Measurements from ENCODE around the gene OMA1. TPM values are rescaled to one million over a fixed set of nuclear protein-coding genes. Genes with fewer than 3 reads are reported as not detected.

The OMA1 gene
- total and polyA plus RNA-seq, 10 of the 15 experiments (the other 5 are each of a cell fraction or from before 2014, with no cell fraction given) = 23.6 to 67.1 (median 47.1) TPM

GRCh38 chr1:58568271-58568860 lies 21.8 kb upstream of the OMA1 start:
- ATAC-seq = no peak

GRCh38 chr1:58566339-58566738 lies 19.8 kb upstream of the OMA1 start:
- Histone ChIP-seq H3K79me2 (ENCODE audit: control insufficient read depth, insufficient read depth, low read length) (no peaks in the 10 kb centered on the region), H3K27ac (ENCODE audit: control insufficient read depth, insufficient read depth) (no peak overlapping the region), H2AFZ (ENCODE audit: control insufficient read depth, low read depth, low read length) (no peak overlapping the region), H3K36me3 (ENCODE audit: control insufficient read depth in 2 of 2, insufficient read depth in 2 of 2, low read length in 1 of 2) (no peaks in the 10 kb centered on the region), H3K27me3 (replicated peaks in 1 of 2; ENCODE audit: control insufficient read depth in 2 of 2, insufficient read depth in 2 of 2, low read length in 1 of 2) (no peaks in the 10 kb centered on the region), H3K9me3 (replicated peaks; ENCODE audit: control insufficient read depth, insufficient read depth, low read length) (no peaks in the 10 kb centered on the region), H3K9ac (ENCODE audit: control insufficient read depth, insufficient read depth, low read length) (no peak overlapping the region), H4K20me1 (ENCODE audit: control insufficient read depth, insufficient read depth) (no peaks in the 10 kb centered on the region), H3K4me2 (ENCODE audit: control insufficient read depth, insufficient read depth) (no peak overlapping the region), H3K4me3 (no peak overlapping the region), H3K4me1 (ENCODE audit: control insufficient read depth, insufficient read depth, low read length) (no peaks in the 10 kb centered on the region; the same call in 1 of the 2 replicates)
- ChIA-PET SMC1A (ENCODE audit: uncharacterized antibody, unreplicated experiment) (interaction anchor here (1.1 to 1.6 kb wide), 2 partner anchors 19 to 86 kb away, joined by 3 to 4 read pairs; no protein-coding TSS in a partner anchor), RAD21 (ENCODE audit: unreplicated experiment) (no interaction called here), CTCF (no interaction called here), POLR2A (no interaction called here)
- TF ChIP-seq RAD51 (IDR thresholded peaks at IDR 0.05) (no peak), MTA3 (IDR thresholded peaks at IDR 0.05; ENCODE audit: borderline replicate concordance, low read length) (no peak), NR2F1 (conservative IDR thresholded peaks at IDR 0.05) (no peak), TBL1XR1 (IDR thresholded peaks at IDR 0.05; ENCODE audit: low read depth, low read length) (no peak), ZSCAN29 (IDR thresholded peaks at IDR 0.05) (no peak), LARP7 (IDR thresholded peaks at IDR 0.05) (no peak)
- TF ChIP-seq, protein P1, sequence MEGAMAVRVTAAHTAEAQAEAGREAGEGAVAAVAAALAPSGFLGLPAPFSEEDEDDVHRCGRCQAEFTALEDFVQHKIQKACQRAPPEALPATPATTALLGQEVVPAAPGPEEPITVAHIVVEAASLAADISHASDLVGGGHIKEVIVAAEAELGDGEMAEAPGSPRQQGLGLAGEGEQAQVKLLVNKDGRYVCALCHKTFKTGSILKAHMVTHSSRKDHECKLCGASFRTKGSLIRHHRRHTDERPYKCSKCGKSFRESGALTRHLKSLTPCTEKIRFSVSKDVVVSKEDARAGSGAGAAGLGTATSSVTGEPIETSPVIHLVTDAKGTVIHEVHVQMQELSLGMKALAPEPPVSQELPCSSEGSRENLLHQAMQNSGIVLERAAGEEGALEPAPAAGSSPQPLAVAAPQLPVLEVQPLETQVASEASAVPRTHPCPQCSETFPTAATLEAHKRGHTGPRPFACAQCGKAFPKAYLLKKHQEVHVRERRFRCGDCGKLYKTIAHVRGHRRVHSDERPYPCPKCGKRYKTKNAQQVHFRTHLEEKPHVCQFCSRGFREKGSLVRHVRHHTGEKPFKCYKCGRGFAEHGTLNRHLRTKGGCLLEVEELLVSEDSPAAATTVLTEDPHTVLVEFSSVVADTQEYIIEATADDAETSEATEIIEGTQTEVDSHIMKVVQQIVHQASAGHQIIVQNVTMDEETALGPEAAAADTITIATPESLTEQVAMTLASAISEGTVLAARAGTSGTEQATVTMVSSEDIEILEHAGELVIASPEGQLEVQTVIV (IDR thresholded peaks at IDR 0.05; ENCODE audit: borderline replicate concordance, partially characterized antibody) = no peak
- DNase-seq (ENCODE audit: low read depth, low spot score) = no peak
- in situ Hi-C loops (cut with MboI) = loop anchor here (25.0 kb wide), 1 partner anchor 1729 kb away; no protein-coding TSS in a partner anchor
- 77% methylated on average over 3 of the region's 3 CpGs for WGBS (ENCODE audit: insufficient coverage, insufficient replicate concordance, low lambda C conversion rate, missing lambda C conversion rate)
- intact Hi-C loops (cut with micrococcal nuclease; ENCODE audit: unreplicated experiment) = no loop called here
- no TSS peak for BruUV-seq (replicated peaks)
- no peak for ATAC-seq
- FAIRE-seq = no peak

More at GRCh38 chr1:58568271-58568860, 21.8 kb upstream of the OMA1 start:
- no peaks in the 10 kb centered on the region for H3K9me3 ChIP-seq (replicated peaks; ENCODE audit: control insufficient read depth, insufficient read depth, low read length)
- H3K4me3 ChIP-seq = no peak overlapping the region
- POLR2A ChIA-PET = interaction anchor here (1.5 kb wide), 1 partner anchor 16 kb away, joined by 3 read pairs; no protein-coding TSS in a partner anchor
- H3K4me1 ChIP-seq (ENCODE audit: control insufficient read depth, insufficient read depth, low read length) = peaks cover 14% of the 10 kb centered on the region
- SMC1A ChIA-PET (ENCODE audit: uncharacterized antibody, unreplicated experiment) = interaction anchor here (0.9 to 2.3 kb wide), 6 partner anchors 8 to 67 kb away, joined by 3 to 9 read pairs (median 4); partner anchors contain the start of gene OMA1
- no peaks in the 10 kb centered on the region for H3K36me3 ChIP-seq (ENCODE audit: control insufficient read depth in 2 of 2, insufficient read depth in 2 of 2, low read length in 1 of 2)
- H3K9ac ChIP-seq (ENCODE audit: control insufficient read depth, insufficient read depth, low read length) = no peak overlapping the region
- BruUV-seq (replicated peaks) = no TSS peak
- FAIRE-seq = no peak
- RAD21 ChIA-PET (ENCODE audit: unreplicated experiment) = interaction anchor here (0.6 to 1.7 kb wide), 4 partner anchors 22 to 84 kb away, joined by 3 to 8 read pairs (median 5); partner anchors contain the start of gene OMA1
- H3K27me3 ChIP-seq (replicated peaks in 1 of 2; ENCODE audit: control insufficient read depth in 2 of 2, insufficient read depth in 2 of 2, low read length in 1 of 2) = no peaks in the 10 kb centered on the region
- no peaks in the 10 kb centered on the region for H4K20me1 ChIP-seq (ENCODE audit: control insufficient read depth, insufficient read depth)
- H3K79me2 ChIP-seq (ENCODE audit: control insufficient read depth, insufficient read depth, low read length) = no peaks in the 10 kb centered on the region
- 27% methylated on average over 4 of the region's 4 CpGs for WGBS (ENCODE audit: insufficient coverage, insufficient replicate concordance, low lambda C conversion rate, missing lambda C conversion rate)
- no peak overlapping the region for H3K27ac ChIP-seq (ENCODE audit: control insufficient read depth, insufficient read depth)
- TF ChIP-seq EP300 (IDR thresholded peaks at IDR 0.05; ENCODE audit: borderline replicate concordance in 1 of 2, control insufficient read depth in 1 of 2, low read depth in 2 of 2, low read length in 2 of 2) (no peak), NFXL1 (IDR thresholded peaks at IDR 0.05; ENCODE audit: borderline replicate concordance) (no peak), CHD4 (IDR thresholded peaks at IDR 0.05) (no peak), EGR1 (IDR thresholded peaks at IDR 0.05; ENCODE audit: borderline replicate concordance in 1 of 2, low read depth in 2 of 2, low read length in 2 of 2) (no peak), SRF (IDR thresholded peaks at IDR 0.05; ENCODE audit: low read depth in 2 of 2, low read length in 2 of 2) (no peak), ZNF207 (IDR thresholded peaks at IDR 0.05; ENCODE audit: borderline replicate concordance) (no peak), MYC (IDR thresholded peaks at IDR 0.05; ENCODE audit: insufficient read depth, insufficient read length, insufficient replicate concordance, low read length, severe bottlenecking) (no peak), TAF1 (IDR thresholded peaks at IDR 0.05; ENCODE audit: borderline replicate concordance, low read depth, low read length) (no peak), SMAD5 (IDR thresholded peaks at IDR 0.05; ENCODE audit: low read depth) (no peak), RELA (IDR thresholded peaks at IDR 0.05; ENCODE audit: borderline replicate concordance, partially characterized antibody) (no peak)
- CTCF ChIA-PET = interaction anchor here (0.9 to 2.7 kb wide), 4 partner anchors 21 to 1191 kb away, joined by 3 to 13 read pairs (median 4); partner anchors contain the start of gene OMA1
- in situ Hi-C loops (cut with MboI) = loop anchor here (25.0 kb wide), 1 partner anchor 1731 kb away; no protein-coding TSS in a partner anchor
- no peak overlapping the region for H2AFZ ChIP-seq (ENCODE audit: control insufficient read depth, low read depth, low read length)
- intact Hi-C loops (cut with micrococcal nuclease; ENCODE audit: unreplicated experiment) = no loop called here
- no peak overlapping the region for H3K4me2 ChIP-seq (ENCODE audit: control insufficient read depth, insufficient read depth)
- no peak for DNase-seq (ENCODE audit: low read depth, low spot score)

Data from GM12878 (cell line).